Measurements from ENCODE around the gene HOXA4. TPM values are rescaled to one million over a fixed set of nuclear protein-coding genes. Genes with fewer than 3 reads are reported as not detected.

The HOXA4 gene
- total and polyA plus RNA-seq, 12 donors: 0.20 to 1.2 (median 0.59) TPM; not detected in 4

DNA sequence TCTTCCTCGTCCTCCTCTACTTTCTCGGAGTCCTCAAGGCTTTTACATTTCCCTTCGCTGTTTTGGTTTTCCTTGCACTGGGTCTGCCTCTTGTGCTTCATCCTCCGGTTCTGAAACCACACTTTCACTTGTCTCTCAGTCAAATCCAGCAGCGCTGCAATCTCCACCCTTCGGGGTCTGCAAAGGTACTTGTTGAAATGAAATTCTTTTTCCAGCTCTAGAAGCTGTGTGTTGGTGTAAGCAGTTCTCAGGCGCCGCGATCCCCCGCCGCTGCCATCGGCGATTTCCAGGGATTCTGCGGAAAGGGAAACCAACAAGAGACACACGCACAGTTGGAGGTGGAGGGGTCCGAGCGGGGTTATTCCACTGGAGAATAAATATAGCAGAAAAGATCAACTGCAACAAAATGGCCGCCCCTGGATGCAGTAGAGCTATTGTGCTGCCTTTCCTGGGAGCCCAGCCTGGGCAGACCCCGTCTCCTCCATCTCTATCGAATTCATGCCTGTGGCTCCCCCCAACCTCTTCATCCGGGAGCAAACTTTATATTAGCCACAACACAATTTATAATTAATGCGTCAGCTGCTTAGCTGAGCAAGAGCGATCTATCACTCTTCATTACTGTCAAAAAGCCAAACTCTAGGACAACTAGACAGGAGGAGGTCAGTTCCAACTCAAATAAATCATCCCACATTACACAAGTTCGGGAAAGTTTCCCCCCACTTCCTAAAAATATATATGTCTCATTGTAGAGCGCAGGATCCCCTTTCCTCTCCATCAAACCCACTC is 29.2 kb downstream of the HOXA4 start:
- Histone ChIP-seq H3K36me3 (no peaks in the 10 kb centered on the region), H3K4me1 (peaks cover 0 to 59% (median 25%) of the 10 kb centered on the region in 9 donors), H3K27me3 (peaks cover 40 to 100% (median 100%) of the 10 kb centered on the region in 7 donors), H3K27ac (peak overlapping the region in 3 of 10 donors; percentile 36 to 60 (median 54)), H3K9me3 (no peaks in the 10 kb centered on the region), H3K4me3 (peak overlapping the region in 5 of 10 donors; percentile 13 to 40 (median 26))
- WGBS, 2 donors: 11 to 12% methylated on average over 25 of the region's 25 CpGs
- DNase-seq: no peak
- TF ChIP-seq, protein P1, sequence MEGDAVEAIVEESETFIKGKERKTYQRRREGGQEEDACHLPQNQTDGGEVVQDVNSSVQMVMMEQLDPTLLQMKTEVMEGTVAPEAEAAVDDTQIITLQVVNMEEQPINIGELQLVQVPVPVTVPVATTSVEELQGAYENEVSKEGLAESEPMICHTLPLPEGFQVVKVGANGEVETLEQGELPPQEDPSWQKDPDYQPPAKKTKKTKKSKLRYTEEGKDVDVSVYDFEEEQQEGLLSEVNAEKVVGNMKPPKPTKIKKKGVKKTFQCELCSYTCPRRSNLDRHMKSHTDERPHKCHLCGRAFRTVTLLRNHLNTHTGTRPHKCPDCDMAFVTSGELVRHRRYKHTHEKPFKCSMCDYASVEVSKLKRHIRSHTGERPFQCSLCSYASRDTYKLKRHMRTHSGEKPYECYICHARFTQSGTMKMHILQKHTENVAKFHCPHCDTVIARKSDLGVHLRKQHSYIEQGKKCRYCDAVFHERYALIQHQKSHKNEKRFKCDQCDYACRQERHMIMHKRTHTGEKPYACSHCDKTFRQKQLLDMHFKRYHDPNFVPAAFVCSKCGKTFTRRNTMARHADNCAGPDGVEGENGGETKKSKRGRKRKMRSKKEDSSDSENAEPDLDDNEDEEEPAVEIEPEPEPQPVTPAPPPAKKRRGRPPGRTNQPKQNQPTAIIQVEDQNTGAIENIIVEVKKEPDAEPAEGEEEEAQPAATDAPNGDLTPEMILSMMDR (IDR thresholded peaks at IDR 0.05): no peak
- intact Hi-C loops (cut with DNase I): no loop called here
- no peak for ATAC-seq

- Histone ChIP-seq H3K27me3 (peaks cover 40 to 100% (median 100%) of the 10 kb centered on the region in 7 donors), H3K4me3 (peak overlapping the region in 3 of 10 donors; percentile 13 to 40 (median 31)), H3K36me3 (no peaks in the 10 kb centered on the region), H3K9me3 (no peaks in the 10 kb centered on the region), H3K4me1 (peaks cover 0 to 58% (median 31%) of the 10 kb centered on the region in 9 donors), H3K27ac (peak overlapping the region in 2 of 10 donors; percentile 54 to 60)
- DNase-seq (no peak), ATAC-seq (no peak)
- TF ChIP-seq, protein P1 (IDR thresholded peaks at IDR 0.05): no peak
- 13 to 20% methylated on average over 8 of the region's 8 CpGs for WGBS, 2 donors
- intact Hi-C loops (cut with DNase I): no loop called here
These were observed 29.8 kb downstream of the HOXA4 start for GRCh38 chr7:27100694-27101170.

- Histone ChIP-seq H3K4me3 (no peak overlapping the region), H3K4me1 (peaks cover 0 to 57% (median 31%) of the 10 kb centered on the region in 9 donors), H3K27me3 (peaks cover 29 to 100% (median 100%) of the 10 kb centered on the region in 7 donors), H3K36me3 (no peaks in the 10 kb centered on the region), H3K9me3 (no peaks in the 10 kb centered on the region), H3K27ac (no peak overlapping the region)
- ATAC-seq (no peak), DNase-seq (no peak)
- intact Hi-C loops (cut with DNase I): loop anchor here in 1 of 10 donors (5.0 kb wide), 1 partner anchor 33 kb away; the partner anchor contains the start of gene HOXA4
- TF ChIP-seq, protein P1 (IDR thresholded peaks at IDR 0.05): no peak
- 27 to 36% methylated on average over 8 of the region's 8 CpGs for WGBS, 2 donors
These were observed 30.8 kb downstream of the HOXA4 start for GRCh38 chr7:27099453-27100370.

Data from heart right ventricle (tissue), 16 donors.